Thyroid gland (tissue), 4 donors: ENCODE results near the gene EGFR.

Source experiments
- POLR2A ChIP-seq, 2 donors: fragments of 450-650 bp; IDR thresholded peaks; one replicate each; pipeline ENCODE4 v1.6.1; 2017; ENCODE audit warnings: antibody characterized with exemption in 2 of 2, mild to moderate bottlenecking in 2 of 2, moderate library complexity in 1 of 2
- TF ChIP-seq, protein P1 (sequence below), 6 experiments: fragments of 200-600 bp in 3 of 6; fragments of 450-650 bp in 3 of 6; sonication (generic) in 3 of 6; IDR thresholded peaks; one replicate each; pipeline ENCODE4 v1.5.1; 2016 to 2019; ENCODE audit warnings: antibody characterized with exemption in 6 of 6, mild to moderate bottlenecking in 2 of 6, inconsistent platforms in 1 of 6, moderate library complexity in 1 of 6

DNA sequence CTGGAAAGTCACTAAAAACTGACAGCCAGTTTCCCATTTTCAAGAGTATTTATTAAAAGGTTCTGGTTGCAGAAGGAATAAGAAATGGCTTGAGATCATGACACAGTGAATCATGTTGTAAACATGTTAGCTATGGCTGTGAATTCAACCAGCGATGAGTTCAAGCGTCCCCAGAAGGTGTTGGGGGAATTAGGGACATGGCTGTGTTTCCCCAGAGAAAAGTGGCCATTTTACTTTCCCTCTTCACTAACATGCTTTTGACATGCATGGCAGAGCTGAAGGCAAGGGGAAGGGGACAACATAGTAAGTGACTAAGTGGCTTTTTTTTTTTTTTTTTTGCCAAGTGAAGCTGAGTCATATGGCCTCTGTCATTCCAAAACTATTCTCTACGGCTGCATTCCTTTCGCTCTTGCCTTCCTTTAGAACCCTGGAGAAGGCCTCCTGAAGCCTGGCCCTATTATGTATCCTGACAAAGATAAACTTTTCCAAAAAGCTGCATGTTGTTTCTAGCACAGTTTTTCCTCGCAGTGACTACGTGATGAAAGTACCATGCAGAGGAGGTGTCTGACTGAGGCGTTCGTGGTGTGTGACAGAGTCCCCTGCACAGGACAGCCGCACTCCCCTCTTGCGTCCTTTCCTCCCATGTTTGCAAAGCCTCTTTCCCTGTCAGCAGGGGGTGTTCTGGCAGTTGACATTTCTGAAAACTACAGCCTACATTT lies 46.9 kb downstream of the EGFR start:
- peak in 1 of 2 donors; percentile 10 for TF ChIP-seq POLR2A (IDR thresholded peaks at IDR 0.05)
- TF ChIP-seq, protein P1, sequence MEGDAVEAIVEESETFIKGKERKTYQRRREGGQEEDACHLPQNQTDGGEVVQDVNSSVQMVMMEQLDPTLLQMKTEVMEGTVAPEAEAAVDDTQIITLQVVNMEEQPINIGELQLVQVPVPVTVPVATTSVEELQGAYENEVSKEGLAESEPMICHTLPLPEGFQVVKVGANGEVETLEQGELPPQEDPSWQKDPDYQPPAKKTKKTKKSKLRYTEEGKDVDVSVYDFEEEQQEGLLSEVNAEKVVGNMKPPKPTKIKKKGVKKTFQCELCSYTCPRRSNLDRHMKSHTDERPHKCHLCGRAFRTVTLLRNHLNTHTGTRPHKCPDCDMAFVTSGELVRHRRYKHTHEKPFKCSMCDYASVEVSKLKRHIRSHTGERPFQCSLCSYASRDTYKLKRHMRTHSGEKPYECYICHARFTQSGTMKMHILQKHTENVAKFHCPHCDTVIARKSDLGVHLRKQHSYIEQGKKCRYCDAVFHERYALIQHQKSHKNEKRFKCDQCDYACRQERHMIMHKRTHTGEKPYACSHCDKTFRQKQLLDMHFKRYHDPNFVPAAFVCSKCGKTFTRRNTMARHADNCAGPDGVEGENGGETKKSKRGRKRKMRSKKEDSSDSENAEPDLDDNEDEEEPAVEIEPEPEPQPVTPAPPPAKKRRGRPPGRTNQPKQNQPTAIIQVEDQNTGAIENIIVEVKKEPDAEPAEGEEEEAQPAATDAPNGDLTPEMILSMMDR (IDR thresholded peaks at IDR 0.05), result no peak
